Right atrium auricular region (tissue), 2 donors: Measurements from ENCODE around the gene HELB. TPM values are rescaled to one million over a fixed set of nuclear protein-coding genes. Genes with fewer than 3 reads are reported as not detected.

ENCODE experiments used
- DNase-seq: peaks from one replicate; pipeline ENCODE4 v3.0.0-alpha.2; 2019; ENCODE audit warnings: low spot score
- H3K27ac ChIP-seq, 2 donors: fragments of 200-600 bp; sonication (generic); 1 replicate in 1 of 2; 2 replicates in 1 of 2; pipeline ENCODE4 v1.5.1; 2016 to 2019
- H3K27me3 ChIP-seq, 2 donors: fragments of 200-600 bp; sonication (generic); one replicate each; pipeline versions ENCODE4 v1.5.1 to v1.6.0; 2017 to 2019
- H3K36me3 ChIP-seq: fragments of 200-600 bp; sonication (generic); one replicate; pipeline ENCODE4 v1.5.1; 2016
- H3K4me1 ChIP-seq, 2 donors: fragments of 200-600 bp; sonication (generic); one replicate each; pipeline versions ENCODE4 v1.5.1 to v1.6.0; 2017 to 2019
- H3K4me3 ChIP-seq, 2 donors: fragments of 200-600 bp; sonication (generic); 1 replicate in 1 of 2; 2 replicates in 1 of 2; pipeline ENCODE4 v1.5.1; 2017 to 2019; ENCODE audit warnings: mild to moderate bottlenecking in 1 of 2, moderate library complexity in 1 of 2
- H3K9me3 ChIP-seq, 2 donors: fragments of 200-600 bp; sonication (generic); one replicate each; pipeline ENCODE4 v1.5.1; 2019
- total RNA-seq, 2 donors: library from RNA; depleted of rRNA; stranded (reverse); fragments of >200 nt; gene quantifications; one replicate each; pipeline ENCODE4 v1.1.0, GENCODE V29; 2016
- TF ChIP-seq, protein P1 (sequence below), 2 donors: fragments of 200-600 bp; sonication (generic); IDR thresholded peaks; one replicate each; pipeline ENCODE4 v1.5.1; 2019; ENCODE audit warnings: antibody characterized with exemption in 2 of 2

The HELB gene
- total RNA-seq, 2 donors from 2014 or later = 0.86 to 0.93 TPM

- H3K4me1 ChIP-seq = no peaks in the 10 kb centered on the region
- no peak overlapping the region for H3K27ac ChIP-seq
- no peak for DNase-seq
- H3K27me3 ChIP-seq = no peaks in the 10 kb centered on the region
- TF ChIP-seq, protein P1, sequence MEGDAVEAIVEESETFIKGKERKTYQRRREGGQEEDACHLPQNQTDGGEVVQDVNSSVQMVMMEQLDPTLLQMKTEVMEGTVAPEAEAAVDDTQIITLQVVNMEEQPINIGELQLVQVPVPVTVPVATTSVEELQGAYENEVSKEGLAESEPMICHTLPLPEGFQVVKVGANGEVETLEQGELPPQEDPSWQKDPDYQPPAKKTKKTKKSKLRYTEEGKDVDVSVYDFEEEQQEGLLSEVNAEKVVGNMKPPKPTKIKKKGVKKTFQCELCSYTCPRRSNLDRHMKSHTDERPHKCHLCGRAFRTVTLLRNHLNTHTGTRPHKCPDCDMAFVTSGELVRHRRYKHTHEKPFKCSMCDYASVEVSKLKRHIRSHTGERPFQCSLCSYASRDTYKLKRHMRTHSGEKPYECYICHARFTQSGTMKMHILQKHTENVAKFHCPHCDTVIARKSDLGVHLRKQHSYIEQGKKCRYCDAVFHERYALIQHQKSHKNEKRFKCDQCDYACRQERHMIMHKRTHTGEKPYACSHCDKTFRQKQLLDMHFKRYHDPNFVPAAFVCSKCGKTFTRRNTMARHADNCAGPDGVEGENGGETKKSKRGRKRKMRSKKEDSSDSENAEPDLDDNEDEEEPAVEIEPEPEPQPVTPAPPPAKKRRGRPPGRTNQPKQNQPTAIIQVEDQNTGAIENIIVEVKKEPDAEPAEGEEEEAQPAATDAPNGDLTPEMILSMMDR (IDR thresholded peaks at IDR 0.05) = no peak
- H3K4me3 ChIP-seq = no peak overlapping the region
- H3K36me3 ChIP-seq = no peaks in the 10 kb centered on the region
- no peaks in the 10 kb centered on the region for H3K9me3 ChIP-seq
Measured at GRCh38 chr12:66351301-66351700, 49.0 kb downstream of the HELB start.

GRCh38 chr12:66352197-66352596 is 49.9 kb downstream of the HELB start:
- no peak for DNase-seq
- H3K27ac ChIP-seq = no peak overlapping the region
- no peaks in the 10 kb centered on the region for H3K27me3 ChIP-seq
- H3K36me3 ChIP-seq = no peaks in the 10 kb centered on the region
- no peak overlapping the region for H3K4me3 ChIP-seq
- H3K9me3 ChIP-seq = no peaks in the 10 kb centered on the region
- no peaks in the 10 kb centered on the region for H3K4me1 ChIP-seq
- TF ChIP-seq, protein P1 (IDR thresholded peaks at IDR 0.05) = no peak

DNA sequence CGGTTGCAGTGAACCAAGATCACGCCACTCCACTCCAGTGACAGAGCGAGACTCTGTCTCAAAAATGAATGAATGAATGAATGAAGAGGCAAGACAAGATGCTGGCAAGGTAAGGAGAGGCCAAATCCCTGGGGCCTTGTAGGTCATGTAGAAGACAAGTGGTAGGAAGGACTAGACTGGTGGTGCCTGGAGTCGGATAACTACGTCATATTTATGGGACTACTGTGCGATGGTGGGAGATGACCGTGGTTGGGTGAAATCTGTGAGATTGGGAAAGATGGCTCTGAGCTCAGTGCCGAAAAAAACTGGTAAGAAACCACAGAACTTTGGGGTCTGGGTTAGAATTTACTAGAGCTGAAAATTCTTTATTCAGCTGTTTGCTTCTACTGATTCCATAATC is 50.6 kb downstream of the HELB start:
- H3K36me3 ChIP-seq = no peaks in the 10 kb centered on the region
- no peaks in the 10 kb centered on the region for H3K27me3 ChIP-seq
- no peaks in the 10 kb centered on the region for H3K4me1 ChIP-seq
- H3K4me3 ChIP-seq = no peak overlapping the region
- H3K9me3 ChIP-seq = no peaks in the 10 kb centered on the region
- no peak overlapping the region for H3K27ac ChIP-seq
- no peak for DNase-seq
- TF ChIP-seq, protein P1 (IDR thresholded peaks at IDR 0.05) = no peak

GRCh38 chr12:66354291-66354690 is 52.0 kb downstream of the HELB start:
- Histone ChIP-seq H3K4me3 (no peak overlapping the region), H3K27me3 (no peaks in the 10 kb centered on the region), H3K27ac (no peak overlapping the region), H3K9me3 (no peaks in the 10 kb centered on the region), H3K36me3 (no peaks in the 10 kb centered on the region), H3K4me1 (no peaks in the 10 kb centered on the region)
- DNase-seq = no peak
- TF ChIP-seq, protein P1 (IDR thresholded peaks at IDR 0.05) = no peak

GRCh38 chr12:66359300-66359699 is 57.0 kb downstream of the HELB start:
- DNase-seq = no peak
- TF ChIP-seq, protein P1 (IDR thresholded peaks at IDR 0.05) = no peak
- Histone ChIP-seq H3K4me3 (no peak overlapping the region), H3K4me1 (no peaks in the 10 kb centered on the region), H3K27ac (no peak overlapping the region), H3K36me3 (no peaks in the 10 kb centered on the region), H3K27me3 (no peaks in the 10 kb centered on the region), H3K9me3 (no peaks in the 10 kb centered on the region)

DNA sequence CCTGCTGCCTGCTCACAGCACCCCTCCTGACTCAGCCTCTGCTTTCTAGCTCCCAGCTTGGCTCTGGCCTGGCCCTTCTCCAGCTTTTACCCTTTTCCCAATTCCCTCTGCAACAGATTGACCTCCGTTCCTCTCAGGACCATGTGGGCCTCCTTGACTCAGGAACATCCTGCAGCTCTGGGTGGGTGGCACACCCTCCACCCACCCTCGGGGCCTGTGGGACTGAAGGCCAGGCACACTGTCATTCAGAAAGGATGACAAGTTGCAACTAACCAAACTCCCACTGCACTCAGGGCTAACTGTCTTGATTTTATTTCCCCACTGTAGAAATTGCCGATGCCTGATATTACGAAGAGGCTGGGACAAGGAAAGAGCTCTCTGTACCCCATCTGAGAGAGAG is 59.4 kb downstream of the HELB start:
- Histone ChIP-seq H3K4me1 (no peaks in the 10 kb centered on the region), H3K9me3 (no peaks in the 10 kb centered on the region), H3K4me3 (no peak overlapping the region), H3K27me3 (no peaks in the 10 kb centered on the region), H3K27ac (no peak overlapping the region), H3K36me3 (no peaks in the 10 kb centered on the region)
- no peak for DNase-seq
- TF ChIP-seq, protein P1 (IDR thresholded peaks at IDR 0.05) = no peak
